GM18867 (cell line): ENCODE results near the gene SEMA4C.

Source experiments
- ATAC-seq: cut with Tn5 transposase; IDR thresholded peaks from one replicate; pipeline ENCODE4 v1.9.1; 2021; ENCODE audit warnings: mild to moderate bottlenecking, moderate library complexity; ENCODE audit not compliant: unreplicated experiment

SEMA4C gene

DNA sequence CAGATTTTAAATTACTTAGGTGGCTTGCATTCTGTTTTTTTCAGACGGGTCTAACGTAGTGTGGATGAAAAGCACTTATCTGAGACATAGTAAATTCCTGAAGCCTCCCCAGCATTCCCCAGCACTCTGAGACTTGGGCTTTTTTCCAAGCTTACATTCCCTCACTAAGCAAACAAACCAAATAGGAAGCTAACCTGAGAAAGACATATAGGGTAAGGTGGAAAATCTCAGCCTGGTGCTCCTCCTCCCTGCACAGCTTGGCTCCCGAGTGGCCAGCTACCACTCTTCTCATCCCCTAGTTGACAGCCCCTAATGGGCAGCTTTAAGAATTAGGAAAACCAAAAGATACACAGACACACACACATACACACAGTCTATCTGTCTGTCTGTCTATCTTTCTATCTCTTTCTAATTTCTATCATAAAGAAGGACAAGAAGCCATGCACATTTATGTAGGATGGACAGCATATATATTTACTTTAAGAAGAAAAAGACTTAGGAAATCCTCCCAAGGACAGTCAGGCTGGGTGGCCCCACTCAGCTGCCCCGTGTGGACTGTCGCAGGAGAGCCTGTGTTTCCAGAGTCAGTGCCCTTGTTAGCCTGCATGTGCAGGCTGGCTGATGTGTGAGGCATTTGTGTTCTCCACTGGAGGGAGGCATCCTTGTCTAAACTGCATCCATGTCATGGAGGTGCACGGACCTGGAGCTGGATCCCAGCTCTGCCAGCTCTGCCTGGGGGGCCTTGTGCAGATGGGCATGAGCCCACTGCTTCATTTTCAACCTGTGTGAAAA is 45.6 kb downstream of the SEMA4C start:
- no peak for ATAC-seq

DNA sequence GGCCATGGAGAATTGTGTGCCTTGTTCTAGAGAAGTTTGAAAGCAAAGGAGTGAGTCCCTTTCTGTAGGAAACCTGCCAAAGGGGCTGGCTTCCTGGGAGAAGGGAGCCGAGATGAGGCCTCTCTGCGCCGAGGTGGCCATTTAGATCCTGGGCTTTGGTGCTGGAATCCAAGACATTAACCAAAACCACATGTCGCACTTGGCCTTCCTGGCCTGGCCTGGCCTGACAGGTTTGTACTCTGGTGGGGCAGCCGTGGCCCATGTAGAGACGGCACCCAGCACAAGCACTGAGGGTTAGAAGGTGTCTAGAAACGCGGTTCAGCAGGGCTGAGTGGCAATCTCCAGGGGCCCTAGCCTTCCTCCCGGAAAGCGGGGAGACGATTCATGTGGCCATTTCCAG is 46.7 kb downstream of the SEMA4C start:
- ATAC-seq: no peak

DNA sequence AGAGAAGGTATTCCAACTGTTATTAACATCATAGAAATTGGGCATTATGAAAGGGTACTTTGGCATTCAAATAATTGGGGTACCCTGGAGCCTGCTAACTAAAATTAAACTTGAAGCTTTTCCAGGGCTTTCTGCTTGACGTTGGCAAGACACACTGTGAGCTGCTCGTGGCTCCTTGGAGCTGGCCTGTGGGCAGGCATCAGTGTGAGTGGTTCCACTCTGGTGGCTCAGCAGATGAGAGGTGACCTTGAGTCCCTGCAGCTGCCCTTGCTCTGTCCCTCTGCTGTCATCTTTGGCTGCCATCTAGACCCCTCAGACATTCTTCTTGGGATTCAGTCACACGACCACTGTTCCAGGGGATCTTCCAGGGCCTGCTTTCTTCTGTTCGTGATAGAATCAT is 47.1 kb downstream of the SEMA4C start:
- ATAC-seq: no peak

DNA sequence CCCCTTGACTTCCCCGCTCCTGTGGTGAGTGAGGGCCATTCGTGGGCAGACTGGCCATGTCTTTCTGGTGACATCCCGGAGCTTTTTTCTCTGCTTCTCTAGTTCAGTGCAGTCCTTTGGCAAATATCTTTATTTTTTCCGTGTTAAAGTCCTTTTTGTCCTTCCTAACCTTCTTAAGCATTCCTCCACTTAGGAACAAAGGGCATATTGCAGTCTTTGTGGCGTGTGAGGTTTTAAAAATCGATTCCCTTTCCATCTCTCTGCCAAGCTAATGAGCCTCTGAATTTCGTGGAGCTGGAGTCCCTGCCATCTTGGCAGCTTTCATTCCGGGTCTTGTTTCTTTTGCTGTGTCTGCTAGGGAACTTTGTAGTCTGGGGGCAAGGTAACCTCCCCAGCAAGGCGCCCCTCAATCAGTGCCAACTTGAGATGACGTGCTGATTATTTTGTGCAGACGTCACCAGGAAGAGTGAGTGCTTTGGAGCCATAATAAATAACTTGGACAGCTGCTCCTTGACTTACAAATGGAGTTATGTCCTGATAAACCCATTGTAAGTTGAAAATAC is 48.7 kb downstream of the SEMA4C start:
- no peak for ATAC-seq

DNA sequence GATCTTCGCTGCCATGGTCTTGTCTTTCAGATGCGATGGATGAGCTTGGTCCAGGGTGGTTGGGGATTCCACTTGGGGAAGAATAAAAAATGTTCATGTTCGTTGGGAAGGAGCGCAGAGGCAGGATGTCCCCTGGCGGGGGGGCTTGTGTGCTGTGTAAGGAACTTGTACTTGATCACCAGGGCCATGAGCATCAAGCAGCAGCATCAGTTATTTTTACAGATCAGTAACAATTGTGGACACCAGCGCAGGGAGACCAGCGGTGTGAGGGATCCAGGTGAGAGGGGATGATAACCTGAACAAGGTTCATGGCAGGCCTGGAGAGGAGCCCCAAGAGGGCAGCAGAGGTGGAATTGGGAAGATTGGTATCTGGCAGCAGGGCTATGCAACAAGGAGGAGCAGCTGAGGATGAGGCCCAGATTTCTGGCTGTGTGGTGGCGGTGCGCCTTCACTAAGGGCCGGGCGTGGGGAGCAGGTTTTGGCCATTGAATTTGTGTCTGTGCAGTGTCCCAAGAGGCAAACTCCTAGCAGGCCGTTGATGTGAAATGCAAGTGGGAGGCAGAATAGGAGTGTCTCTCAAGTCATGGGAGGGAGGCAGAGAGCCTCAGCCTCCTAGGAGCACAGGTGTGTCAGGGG is 49.9 kb downstream of the SEMA4C start:
- ATAC-seq: no peak

DNA sequence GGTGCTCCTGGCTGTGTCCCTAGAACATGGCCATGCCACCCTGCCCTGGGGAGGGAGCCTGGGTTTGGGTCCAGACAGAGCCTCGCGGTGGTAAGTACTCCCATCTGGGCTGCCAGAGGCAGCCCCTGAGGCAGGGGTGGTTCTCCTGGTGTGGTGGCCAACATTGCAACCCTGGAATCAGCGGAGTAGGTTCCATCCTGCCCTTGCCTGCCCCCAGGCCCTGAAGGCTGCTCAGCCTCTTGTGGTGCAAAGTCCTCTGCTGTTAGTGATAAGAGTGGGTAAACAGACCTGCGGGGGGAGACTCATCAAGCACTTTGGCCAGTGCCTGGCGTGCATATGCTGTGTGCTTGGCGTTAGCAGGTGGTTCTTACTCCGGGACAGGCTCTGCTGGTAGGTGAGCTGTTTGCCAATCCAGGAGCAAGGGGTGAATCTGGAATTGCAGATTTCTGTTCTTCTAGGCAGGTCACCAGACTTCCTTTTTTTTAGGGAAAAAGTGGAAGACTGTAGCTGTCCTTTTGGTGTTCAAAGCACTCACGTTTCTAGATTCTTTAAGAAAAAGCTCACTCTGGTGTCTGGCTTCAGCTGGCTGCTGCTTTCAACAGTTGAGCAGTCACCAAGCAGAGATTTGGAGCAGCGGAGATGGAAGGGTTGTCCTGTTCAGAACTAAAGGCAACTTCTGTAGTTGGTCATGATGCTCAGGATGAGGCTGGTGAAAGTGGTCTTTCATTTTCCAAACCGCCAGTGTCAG is 50.6 kb downstream of the SEMA4C start:
- no peak for ATAC-seq

DNA sequence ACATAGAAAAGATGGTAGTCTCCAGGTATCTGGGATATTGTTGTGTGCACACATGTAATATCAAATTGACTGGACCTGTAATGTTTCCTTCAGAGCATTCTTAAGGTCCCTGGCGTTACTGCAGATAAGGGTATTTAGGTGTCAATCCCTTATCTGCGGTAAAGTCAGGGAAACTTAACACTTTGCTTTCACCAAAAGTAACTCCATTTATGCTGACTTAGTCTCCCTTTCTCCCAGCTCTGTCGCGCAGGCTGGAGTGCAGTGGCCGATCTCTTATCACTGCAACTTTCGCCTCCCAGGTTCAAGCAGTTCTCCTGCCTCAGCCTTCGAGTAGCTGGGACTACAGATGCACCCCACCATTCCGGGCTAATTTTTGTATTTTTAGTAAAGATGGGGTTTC is 52.0 kb downstream of the SEMA4C start:
- ATAC-seq: no peak

DNA sequence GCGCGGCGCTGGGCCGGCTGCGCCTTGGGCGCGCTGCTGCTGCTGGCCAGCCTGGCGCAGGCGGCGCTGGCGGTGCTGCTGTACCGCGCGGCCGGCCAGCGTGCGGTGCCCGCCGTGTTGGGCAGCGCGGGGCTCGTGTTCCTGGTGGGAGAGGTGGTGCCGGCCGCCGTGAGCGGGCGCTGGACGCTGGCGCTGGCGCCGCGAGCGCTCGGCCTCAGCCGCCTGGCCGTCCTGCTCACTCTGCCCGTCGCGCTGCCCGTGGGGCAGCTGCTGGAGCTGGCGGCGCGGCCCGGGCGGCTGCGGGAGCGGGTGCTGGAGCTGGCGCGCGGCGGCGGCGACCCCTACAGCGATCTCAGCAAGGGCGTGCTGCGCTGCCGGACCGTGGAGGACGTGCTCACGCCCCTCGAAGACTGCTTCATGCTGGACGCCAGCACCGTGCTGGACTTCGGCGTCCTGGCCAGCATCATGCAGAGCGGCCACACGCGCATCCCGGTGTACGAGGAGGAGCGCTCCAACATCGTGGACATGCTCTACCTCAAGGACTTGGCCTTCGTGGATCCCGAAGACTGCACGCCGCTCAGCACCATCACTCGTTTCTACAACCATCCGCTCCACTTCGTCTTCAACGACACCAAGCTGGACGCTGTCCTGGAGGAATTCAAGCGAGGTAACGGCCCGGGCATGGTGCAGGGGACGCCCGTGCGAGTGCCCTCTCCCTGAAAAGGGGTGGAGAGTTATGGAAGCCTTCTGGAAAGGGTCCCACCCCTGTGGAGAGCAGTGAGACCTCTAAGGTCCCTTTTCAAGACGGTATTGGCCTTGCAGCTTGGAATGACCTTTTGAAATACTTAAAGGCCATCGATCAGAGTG is 52.8 kb downstream of the SEMA4C start:
- no peak for ATAC-seq

DNA sequence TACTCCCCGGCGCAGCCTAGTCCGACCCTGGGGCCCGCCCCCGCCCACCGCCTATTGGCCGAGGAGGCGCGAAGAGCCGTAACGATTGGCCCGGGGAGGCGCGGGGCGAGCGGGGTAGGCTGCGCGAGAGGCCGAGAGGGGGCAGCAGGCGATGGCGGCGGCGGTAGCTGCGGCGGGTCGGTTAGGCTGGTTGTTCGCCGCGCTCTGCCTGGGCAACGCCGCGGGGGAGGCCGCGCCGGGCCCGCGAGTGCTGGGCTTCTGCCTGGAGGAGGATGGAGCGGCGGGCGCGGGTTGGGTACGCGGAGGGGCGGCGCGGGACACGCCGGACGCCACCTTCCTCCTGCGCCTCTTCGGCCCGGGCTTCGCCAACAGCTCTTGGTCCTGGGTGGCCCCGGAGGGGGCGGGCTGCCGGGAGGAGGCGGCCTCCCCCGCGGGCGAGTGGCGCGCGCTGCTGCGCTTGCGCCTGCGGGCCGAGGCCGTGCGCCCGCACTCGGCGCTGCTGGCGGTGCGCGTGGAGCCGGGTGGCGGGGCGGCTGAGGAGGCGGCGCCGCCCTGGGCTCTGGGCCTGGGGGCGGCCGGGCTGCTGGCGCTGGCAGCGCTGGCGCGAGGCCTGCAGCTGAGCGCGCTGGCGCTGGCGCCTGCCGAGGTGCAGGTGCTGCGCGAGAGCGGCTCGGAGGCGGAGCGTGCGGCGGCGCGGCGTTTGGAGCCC is 53.6 kb downstream of the SEMA4C start, which contains the start of gene CNNM3:
Gene CNNM3 (plus strand): TSS at position 142 of the 709 bp plus-strand sequence. CDS start 10 bp downstream, at position 152.
- peak; percentile 85 for ATAC-seq

DNA sequence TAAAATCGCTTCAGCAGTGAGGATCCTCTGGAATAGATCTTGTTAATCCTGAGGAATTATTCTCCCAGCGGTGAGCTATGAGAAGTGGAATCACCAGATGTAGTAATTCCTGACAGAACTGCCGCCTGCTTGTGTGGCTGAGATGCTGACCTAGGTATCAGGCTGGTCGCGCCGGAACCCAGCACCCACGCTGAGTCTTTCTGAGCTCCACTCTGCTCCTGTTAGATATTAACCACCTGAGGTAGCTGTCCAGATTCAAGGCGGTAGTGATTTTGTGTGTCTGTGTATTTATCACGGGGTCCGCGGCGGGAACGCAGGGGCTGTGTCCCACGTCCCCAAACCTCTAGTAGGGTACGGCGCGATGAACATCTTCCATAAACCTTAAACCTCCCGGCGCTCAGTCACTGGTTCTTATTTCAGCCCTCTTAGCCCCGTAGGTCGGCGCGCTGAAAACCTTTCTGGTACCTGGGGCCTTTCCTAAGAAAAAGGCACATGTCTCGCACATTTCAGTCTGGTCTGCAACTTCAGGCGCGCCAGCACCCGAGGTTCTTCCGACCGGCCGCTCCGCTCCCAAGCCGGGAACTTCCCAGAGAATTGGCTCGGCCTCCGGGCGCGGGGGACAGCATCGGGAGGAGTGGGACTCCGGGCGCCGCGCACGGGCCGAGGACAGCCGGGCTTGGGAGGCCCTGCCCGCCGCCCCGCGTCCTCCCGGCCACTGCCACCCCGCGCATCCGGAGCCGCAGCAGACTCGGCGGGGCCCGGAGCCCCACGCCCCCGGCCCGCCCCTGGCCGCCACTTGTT is 54.4 kb downstream of the SEMA4C start:
- ATAC-seq: no peak

DNA sequence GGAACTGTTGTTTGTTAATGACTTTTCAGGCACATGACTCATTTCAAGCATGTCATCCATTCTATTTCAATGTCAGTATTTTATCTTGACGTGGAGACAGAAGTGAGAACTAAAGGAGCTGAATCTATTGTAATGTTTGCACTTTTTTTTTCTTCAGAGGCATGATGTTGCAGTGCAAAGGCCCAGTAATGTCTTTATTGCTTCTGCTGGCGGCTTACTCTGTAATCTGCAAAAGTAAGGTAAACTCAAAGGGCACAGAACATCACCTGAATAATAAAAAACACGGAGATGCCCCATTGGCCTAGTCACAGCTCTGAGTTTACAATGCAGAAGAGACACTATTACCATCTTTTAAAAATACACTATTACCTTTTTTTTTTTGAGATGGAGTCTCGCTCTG is 56.2 kb downstream of the SEMA4C start:
- no peak for ATAC-seq

DNA sequence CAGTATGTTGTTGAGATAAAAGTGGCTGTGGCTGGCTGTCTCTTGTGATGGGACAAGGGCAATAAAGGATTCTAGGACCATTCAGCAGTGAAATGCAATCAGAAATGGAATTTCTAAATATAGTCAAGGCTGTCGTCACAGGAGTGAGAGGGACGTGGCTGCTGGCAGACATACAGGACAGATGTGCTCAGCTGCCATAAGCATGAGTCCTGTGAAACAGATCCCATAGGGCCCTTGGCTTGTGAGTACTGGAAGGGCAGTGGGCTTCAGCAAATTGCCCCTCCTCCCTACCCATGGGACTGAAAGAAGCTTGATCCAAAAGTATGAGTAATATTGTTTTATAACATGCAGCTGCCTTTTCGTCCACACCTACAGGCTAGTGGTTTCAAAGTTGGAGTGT is 58.0 kb downstream of the SEMA4C start:
- no peak for ATAC-seq

DNA sequence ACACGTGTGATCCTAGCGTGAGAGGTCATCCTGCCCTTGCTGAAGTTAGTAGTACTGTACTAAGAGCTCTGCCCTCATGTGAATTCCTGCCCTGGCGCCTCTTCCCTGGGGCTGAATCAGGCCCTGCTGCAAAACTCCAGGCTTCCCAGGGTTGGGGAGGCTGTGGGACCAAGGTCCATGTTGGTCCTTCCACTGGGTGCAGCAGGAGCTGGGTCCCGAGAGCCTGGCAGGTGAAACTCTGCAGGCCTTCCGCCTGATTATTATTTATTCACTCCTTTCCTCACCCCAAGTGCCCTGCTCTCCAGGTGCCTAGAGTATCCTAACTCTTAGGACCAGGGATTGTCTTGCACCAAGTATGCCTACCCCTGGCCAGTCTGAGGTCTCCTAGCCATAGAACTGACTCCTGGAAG is 59.1 kb downstream of the SEMA4C start:
- no peak for ATAC-seq

DNA sequence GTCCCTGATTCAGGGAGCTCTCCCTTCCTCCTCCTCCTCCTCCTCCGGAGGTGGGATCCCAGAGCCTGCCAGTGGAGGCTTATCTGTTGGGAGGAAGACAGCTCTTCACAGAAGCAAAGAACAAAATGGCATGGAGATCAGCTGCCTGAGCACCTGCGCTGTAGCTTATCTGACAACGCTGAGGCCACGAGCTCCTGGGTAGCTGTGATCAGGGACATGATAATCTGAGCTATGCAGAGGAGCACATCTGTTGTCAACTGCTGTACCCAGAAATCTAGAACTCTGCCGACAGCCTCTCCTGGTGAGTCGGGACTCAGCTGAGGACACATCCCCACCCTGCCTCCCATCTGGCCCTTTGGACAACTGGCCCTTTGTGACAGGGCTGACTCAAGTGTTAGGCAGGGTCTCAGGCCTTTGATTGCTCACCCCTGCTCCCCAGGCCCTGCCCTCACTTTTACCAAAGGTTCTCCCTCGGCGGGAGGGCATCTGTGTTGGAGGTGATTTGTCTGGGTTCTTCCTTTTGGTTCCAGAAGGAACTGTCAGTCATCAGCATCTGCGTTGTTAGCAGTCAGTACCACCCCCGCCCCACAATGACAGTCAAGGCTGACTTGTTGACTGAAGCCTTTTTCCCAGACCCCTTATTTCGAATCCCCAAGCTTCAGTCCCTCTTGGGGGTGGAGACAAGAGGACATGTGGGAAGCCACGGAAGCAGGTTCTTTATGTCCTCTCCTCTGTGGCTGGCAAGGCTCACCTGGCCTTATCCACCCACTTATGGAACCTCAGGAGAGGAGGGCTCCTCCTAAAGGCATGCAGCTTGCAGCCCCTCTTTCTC is 59.7 kb downstream of the SEMA4C start:
- no peak for ATAC-seq
